HG02623 (cell line): ENCODE data around the gene PIP5K1C.

Experiments
- ATAC-seq: cut with Tn5 transposase; IDR thresholded peaks from one replicate; pipeline ENCODE4 v1.9.1; 2021; ENCODE audit warnings: moderate library complexity; ENCODE audit not compliant: unreplicated experiment

Gene PIP5K1C

GRCh38 chr19:3664879-3665642 lies 35.2 kb downstream of the PIP5K1C start:
- ATAC-seq, result no peak

- ATAC-seq, result no peak
Measured at GRCh38 chr19:3663838-3664237, 36.4 kb downstream of the PIP5K1C start.

- ATAC-seq, result no peak
Measured at GRCh38 chr19:3661284-3662238, 38.7 kb downstream of the PIP5K1C start.

GRCh38 chr19:3660493-3661219 lies 39.6 kb downstream of the PIP5K1C start:
- ATAC-seq, result no peak

GRCh38 chr19:3659746-3660112 lies 40.5 kb downstream of the PIP5K1C start:
- no peak for ATAC-seq

- ATAC-seq, result no peak
Measured at GRCh38 chr19:3658870-3659745, 41.2 kb downstream of the PIP5K1C start.

- no peak for ATAC-seq
Measured at GRCh38 chr19:3658004-3658869, 42.0 kb downstream of the PIP5K1C start.

GRCh38 chr19:3657395-3657769 lies 42.9 kb downstream of the PIP5K1C start:
- no peak for ATAC-seq

- ATAC-seq, result no peak
Measured at GRCh38 chr19:3656747-3657394, 43.4 kb downstream of the PIP5K1C start.

GRCh38 chr19:3656073-3656746 lies 44.1 kb downstream of the PIP5K1C start:
- no peak for ATAC-seq

- ATAC-seq, result no peak
Measured at GRCh38 chr19:3655402-3656072, 44.7 kb downstream of the PIP5K1C start.

- ATAC-seq, result no peak
Measured at GRCh38 chr19:3653865-3654513, 46.3 kb downstream of the PIP5K1C start.

GRCh38 chr19:3653081-3653795 lies 47.0 kb downstream of the PIP5K1C start:
- no peak for ATAC-seq

GRCh38 chr19:3652422-3652821 lies 47.8 kb downstream of the PIP5K1C start:
- no peak for ATAC-seq

- ATAC-seq, result no peak
Measured at GRCh38 chr19:3651684-3652083, 48.6 kb downstream of the PIP5K1C start.

- ATAC-seq, result no peak
Measured at GRCh38 chr19:3649888-3650287, 50.4 kb downstream of the PIP5K1C start.
